Stimulated activated naive CD8-positive, alpha-beta T cell treated with anti-CD3 and anti-CD28 coated beads, Interleukin-15, Interleukin-2, amounts not matched to agents 100 U/mL and 50 U/mL, for 24 hours (primary cell): ENCODE data around the gene EFCC1.

Source experiments
- ATAC-seq: fragments of 150-1000 bp; cut with Tn5 transposase; one replicate; pipeline ENCODE4 v1.10.0; 2021
- DNase-seq: peaks from one replicate; pipeline ENCODE4 v3.0.0; 2021

The EFCC1 gene

GRCh38 chr3:128994581-128995546, 6.2 kb upstream of the EFCC1 start:
- ATAC-seq (no peak), DNase-seq (no peak)

GRCh38 chr3:128995737-128996136, 5.4 kb upstream of the EFCC1 start:
- DNase-seq: no peak
- peak; percentile 51 for ATAC-seq

GRCh38 chr3:128996200-128996599, 4.9 kb upstream of the EFCC1 start:
- no peak for DNase-seq

GRCh38 chr3:128996726-128997125, 4.4 kb upstream of the EFCC1 start:
- DNase-seq (no peak), ATAC-seq (no peak)

More at GRCh38 chr3:128996200-128996599, 4.9 kb upstream of the EFCC1 start:
- ATAC-seq: no peak

- no peak for DNase-seq
- ATAC-seq: no peak
Measured at GRCh38 chr3:128997486-128998133, 3.5 kb upstream of the EFCC1 start.

GRCh38 chr3:128998561-128998960, 2.5 kb upstream of the EFCC1 start:
- DNase-seq: no peak
- ATAC-seq: no peak

- ATAC-seq (no peak), DNase-seq (no peak)
Measured at GRCh38 chr3:128999102-128999501, 2.0 kb upstream of the EFCC1 start.

GRCh38 chr3:129000742-129001100, 383 bp upstream of the EFCC1 start:
- DNase-seq (no peak), ATAC-seq (no peak)

- peak; percentile 54 for ATAC-seq
- peak; percentile 52 for DNase-seq
Measured at GRCh38 chr3:129001806-129002572, 885 bp downstream of the EFCC1 start.

- ATAC-seq (no peak), DNase-seq (no peak)
Measured at GRCh38 chr3:129002573-129003569, 1.8 kb downstream of the EFCC1 start.

GRCh38 chr3:129003578-129004112, 2.5 kb downstream of the EFCC1 start:
- peak; percentile 54 for DNase-seq
- peak; percentile 66 for ATAC-seq

- no peak for ATAC-seq
- no peak for DNase-seq
Measured at GRCh38 chr3:129004639-129005295, 3.7 kb downstream of the EFCC1 start.

GRCh38 chr3:129005526-129006303, 4.6 kb downstream of the EFCC1 start:
- ATAC-seq (no peak), DNase-seq (no peak)

- no peak for DNase-seq
- no peak for ATAC-seq
Measured at GRCh38 chr3:129006864-129007263, 5.8 kb downstream of the EFCC1 start.

- no peak for DNase-seq
- ATAC-seq: no peak
Measured at GRCh38 chr3:129007792-129008191, 6.7 kb downstream of the EFCC1 start.

GRCh38 chr3:129009266-129009665, 8.2 kb downstream of the EFCC1 start:
- ATAC-seq: no peak

GRCh38 chr3:129010310-129010956, 9.3 kb downstream of the EFCC1 start:
- DNase-seq: no peak
- no peak for ATAC-seq

More at GRCh38 chr3:129009266-129009665, 8.2 kb downstream of the EFCC1 start:
- no peak for DNase-seq

GRCh38 chr3:129013491-129013891, 12.4 kb downstream of the EFCC1 start:
- DNase-seq (no peak), ATAC-seq (no peak)

- DNase-seq (no peak), ATAC-seq (no peak)
Measured at GRCh38 chr3:129014148-129014547, 13.0 kb downstream of the EFCC1 start.
